Activated CD8-positive, alpha-beta memory T cell treated with anti-CD3 and anti-CD28 coated beads, Interleukin-2, amount 50 U/mL, for 48 hours (primary cell): ENCODE data around the gene ATP2A2.
A peak's percentile ranks its signal among the peaks of the same experiment; 100 is the strongest.
"Not testable (repeated sequence)": the region's sequence is repeated elsewhere in the genome, so short reads cannot be mapped to it uniquely, and the experiment has no call there.

Source experiments
- DNase-seq: peaks from one replicate; pipeline ENCODE4 v3.0.0-alpha.2; 2020

ATP2A2 gene

DNA sequence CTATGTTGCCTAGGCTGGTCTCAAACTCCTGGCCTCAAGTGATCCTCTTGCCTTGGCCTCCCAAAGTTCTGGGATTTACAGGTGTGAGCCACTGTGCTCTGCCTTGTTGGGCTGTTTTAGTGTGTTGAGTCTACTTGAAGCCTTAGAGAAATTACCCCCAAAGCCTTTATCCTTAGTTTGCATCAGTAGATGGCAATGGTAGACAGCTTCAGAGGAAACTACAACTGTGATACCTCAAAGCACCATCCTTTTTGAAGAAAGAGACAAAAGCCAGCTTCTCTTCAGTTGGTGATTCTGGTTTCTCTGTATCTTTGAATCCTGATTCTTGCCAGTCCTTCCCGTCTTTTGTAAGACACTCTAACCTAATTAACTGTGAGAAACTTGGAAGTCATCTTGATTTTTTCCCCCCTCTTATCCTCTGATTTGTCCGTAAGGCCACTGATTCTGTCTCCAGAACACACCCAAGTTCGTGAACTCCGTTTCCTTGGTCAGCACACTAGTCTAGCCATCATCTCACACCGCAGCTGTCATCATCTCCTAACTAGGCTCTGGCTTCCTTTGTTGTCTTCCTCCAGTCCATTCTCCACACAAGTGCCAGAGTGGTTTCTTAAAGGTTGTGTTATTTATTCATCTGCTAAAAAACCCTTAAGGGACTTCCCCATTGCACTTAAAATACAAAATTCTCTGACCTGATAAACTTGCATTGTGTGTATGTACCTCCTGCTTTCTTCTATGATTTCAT is 20.2 kb downstream of the ATP2A2 start:
- no peak for DNase-seq

DNA sequence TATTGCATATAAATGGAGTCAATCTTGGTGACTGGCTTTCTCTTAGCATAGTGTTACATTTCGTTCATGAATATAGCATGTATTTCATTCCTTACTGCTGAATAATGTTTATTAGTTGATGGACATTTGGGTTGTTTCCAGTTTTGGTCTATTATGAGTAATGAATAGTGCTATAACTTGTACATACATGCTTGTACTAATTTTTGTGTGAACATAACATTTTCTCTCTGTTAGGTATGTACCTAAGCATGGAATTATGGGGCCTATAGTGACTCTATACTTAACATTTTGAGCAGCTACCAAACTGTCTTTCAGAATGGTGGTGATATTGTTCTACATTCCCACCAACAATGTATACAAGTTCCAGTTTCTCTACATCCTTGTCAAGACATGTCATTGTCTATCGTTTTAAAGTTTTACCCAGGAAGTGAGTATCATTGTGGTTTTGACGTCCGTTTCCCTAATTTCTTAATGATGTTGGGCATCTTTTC is 23.1 kb downstream of the ATP2A2 start:
- no peak for DNase-seq

DNA sequence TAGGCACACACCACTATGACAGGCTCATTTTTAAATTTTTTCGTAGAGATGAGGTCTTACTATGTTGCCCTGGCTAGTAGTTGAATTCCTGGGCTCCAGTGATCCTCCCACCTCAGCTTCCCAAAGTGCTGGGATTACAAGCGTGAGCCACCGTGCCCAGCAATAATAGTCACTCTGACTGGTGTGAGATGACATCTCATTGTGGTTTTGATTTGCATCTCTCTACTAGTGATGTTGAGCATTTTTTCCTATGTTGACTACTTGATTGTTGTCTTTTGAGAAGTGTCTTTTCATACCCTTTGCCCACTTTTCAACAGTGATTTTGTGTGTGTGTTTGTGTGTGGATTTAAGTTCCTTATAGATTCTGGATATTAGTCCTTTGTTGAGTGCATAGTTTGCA is 26.3 kb downstream of the ATP2A2 start:
- no peak for DNase-seq

DNA sequence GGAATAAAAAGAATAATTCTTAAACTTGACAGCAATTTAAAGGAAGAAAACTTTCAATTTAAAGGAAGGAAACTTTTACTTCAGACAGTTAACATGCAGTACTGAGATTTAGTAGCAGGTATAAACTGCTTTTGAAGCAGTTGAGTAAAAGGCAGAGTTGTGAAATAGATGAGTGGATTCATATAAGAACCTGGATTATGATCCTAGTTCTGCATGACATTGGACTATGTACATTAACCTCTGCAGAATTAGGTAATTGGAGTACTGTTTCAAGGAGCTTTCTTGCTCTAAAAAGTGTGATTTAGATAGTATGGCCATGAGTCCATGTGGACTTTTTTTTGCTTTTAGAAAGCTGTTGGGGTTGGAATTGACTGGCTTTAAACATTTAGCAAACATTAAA is 29.7 kb downstream of the ATP2A2 start:
- DNase-seq = no peak

DNA sequence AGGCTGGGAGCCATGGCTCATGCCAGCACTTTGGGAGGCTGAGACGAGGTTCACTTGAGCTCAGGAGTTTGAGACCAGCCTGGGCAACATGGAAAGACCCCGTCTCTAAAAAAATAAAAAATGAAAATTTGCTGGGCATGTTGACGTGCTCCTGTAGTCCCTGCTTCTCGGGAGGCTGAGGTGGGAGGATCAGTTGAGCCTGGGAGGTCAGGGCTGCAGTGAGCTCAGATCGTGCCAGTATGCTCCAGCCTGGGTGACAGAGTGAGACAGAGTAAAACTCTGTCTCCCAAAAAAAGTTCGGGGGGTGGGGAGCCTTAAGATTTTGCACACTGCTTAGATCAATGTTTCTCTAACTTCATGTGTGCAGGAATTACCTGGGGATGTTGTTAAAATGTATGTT is 30.9 kb downstream of the ATP2A2 start:
- no peak for DNase-seq

DNA sequence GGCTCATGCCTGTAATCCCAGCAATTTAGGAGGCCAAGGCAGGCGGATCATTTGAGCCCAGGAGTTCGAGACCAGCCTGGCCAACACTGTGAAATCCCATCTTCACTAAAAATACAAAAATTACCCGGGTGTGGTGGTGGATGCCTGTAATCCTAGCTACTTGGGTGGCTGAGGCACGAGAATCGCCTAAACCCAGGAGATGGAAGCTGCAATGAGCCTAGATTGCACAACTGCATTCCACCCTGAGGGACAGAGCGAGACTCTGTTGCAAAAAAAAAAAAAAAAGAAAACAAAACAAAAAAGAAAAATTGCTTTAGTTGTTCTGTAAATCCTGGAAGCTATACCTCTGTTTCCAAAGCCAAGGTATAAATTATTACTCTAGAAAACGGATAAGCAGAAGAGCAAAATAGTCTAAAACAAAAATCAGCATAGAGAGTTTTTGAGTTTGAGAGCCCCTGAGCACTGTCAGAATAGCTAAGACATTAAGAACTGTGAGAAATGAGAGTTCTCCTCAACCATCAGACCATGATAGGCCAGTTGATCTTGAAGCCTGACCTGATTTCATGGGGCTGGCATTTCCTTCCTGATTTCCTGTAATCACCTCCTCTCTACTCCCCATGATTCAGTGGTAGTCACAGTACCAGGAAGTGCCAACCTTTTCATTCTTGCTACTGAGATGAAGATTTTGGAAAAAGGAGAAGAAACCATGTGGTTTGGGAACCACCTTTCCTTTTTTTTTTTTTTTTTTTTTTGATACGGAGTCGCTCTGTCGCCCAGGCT is 31.7 kb downstream of the ATP2A2 start:
- no peak for DNase-seq

DNA sequence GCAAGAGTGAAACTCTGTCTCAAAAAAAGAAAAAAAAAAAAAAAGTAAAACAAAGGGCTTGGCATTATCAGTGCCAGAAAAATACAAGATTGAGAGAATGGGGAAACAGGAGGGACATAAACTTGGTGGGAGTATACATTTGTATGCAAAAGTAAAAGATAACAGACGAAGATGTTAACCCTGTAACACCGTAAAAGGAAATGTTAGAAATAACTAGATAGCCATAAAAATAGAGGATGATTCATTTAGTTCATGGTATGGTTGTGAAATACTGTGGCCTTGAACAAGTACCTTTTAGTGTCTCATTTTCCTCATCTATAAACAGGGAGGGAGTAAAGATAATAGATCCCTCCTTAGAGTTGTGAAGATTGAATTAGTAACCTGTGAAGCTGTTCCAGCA is 33.3 kb downstream of the ATP2A2 start:
- DNase-seq = no peak

DNA sequence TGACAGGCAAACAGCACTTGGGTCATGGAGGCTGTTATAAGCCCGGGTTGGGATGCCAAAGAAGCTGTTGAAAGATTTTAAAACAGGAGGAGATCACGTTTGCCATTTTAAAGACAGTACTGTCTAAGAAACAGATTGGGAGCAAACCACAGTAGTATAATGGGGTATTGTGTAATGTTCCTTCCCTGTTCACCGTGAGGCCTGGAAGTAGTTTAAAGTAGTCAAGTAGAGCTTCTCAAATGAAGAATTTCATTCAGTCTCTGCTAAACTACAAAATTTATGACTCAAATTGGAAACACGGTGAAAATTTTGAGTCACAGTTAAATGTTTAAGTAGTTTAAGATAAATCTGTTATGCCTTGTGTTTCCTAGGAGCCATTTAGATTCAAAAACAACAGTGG is 35.8 kb downstream of the ATP2A2 start:
- no peak for DNase-seq

DNA sequence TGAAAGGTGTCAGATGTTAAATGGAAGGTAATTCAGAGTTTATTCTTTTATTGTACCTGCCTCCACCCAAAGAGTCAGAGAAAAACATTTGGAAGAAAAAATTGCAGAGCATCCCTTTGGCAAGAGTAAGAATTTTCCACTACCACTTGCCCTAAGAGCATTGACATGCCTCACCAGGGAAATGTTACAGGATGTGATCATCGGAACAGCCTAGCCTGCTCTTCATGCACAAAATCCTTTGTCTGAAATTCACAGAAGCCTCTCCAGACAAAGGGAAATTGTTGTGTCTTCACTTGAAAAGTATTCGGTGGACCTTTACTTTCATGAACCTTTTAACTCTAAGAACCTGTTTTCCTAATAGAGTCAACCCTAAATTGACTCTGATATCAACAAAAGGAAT is 36.9 kb downstream of the ATP2A2 start:
- no peak for DNase-seq

DNA sequence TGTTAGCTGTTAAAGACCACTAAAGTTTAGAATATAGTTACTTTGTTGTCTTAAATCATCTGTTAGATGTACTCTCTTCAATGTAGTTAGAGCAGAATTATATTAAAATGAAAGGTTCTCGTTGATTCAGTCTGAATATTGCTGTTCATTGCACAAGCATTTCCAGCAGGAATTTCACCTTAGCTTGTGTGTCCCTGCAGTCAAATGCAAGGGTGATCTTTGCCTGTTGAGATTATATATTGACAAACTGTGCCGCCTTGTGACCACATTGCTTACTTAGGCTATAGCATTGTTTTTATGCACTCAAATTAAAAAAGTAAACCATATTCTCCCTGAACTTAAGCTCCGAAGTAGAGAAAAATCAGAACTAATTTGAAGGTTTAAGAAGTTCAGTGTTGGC is 39.5 kb downstream of the ATP2A2 start:
- DNase-seq = no peak

DNA sequence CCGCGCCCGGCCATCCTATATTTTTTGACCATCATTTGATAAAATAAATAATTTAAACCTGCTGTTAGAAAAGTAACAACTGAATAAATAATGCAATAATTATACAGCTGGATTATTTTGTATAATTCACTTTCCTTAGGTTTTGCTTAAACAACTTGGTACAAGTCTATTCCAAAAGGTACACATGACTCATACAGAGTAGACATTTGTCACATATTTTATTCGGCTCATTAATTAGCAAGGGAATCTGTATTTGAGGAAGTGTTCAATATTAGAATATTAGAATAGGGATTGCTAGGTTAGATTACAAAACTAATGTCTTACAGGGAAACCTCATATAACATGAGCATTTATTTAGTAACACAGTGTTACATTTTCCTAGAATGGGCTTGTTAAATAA is 48.7 kb downstream of the ATP2A2 start:
- no peak for DNase-seq

DNA sequence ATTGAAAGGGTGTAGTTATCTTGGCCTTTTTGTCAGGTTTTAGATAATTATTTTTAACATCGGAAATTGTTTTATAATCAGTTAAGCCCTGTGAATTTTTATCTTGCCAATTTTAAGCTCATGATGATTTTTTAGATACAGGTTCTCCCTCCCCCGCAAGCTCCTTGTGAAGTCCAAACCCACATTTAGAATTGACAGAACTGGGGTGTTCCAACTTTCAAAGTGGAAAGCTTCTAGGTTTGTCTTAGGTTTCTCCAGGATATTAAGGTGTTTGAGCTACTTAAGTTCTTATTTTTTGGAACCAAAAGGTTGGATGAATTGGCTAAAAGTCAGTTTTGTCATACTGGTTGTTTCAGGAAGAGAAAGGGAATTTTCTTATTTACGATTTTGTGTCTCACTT is 49.1 kb downstream of the ATP2A2 start:
- DNase-seq = no peak

DNA sequence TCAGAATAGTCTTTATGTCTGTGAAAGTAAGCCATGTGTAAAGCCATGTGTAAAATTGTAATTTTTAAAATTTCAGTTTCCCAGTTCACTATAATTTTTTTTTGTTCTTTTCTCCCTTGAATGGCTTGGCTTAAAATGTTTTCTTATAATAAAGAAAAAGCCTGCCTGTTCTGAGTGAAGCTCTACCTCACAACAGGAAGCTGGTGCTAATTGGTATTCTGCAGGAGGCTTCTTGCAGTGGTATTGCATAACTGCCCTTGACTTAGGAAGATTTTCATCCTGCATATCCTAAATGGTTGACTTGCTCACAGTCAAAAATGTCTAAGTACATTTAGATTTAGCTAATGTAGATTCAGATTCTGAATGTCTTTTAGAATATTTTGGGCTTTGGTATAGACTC is 49.5 kb downstream of the ATP2A2 start:
- DNase-seq = no peak

DNA sequence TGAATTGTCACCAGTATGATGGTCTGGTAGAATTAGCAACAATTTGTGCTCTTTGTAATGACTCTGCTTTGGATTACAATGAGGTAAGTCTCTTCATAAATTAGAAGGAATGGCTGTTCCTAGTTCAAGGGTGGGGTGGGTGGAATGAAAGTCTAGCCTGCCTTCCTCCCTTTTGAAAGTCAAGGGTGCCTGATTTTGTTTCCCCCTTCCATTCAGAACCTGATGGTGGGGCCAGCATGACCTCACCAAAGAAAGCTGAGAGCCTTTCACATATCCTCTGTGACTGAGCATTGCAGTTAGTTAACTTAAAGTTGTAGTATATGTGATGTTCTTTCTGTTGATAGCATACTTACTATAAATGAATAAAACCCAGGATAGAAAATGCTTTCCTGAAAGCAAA is 52.2 kb downstream of the ATP2A2 start:
- no peak for DNase-seq

DNA sequence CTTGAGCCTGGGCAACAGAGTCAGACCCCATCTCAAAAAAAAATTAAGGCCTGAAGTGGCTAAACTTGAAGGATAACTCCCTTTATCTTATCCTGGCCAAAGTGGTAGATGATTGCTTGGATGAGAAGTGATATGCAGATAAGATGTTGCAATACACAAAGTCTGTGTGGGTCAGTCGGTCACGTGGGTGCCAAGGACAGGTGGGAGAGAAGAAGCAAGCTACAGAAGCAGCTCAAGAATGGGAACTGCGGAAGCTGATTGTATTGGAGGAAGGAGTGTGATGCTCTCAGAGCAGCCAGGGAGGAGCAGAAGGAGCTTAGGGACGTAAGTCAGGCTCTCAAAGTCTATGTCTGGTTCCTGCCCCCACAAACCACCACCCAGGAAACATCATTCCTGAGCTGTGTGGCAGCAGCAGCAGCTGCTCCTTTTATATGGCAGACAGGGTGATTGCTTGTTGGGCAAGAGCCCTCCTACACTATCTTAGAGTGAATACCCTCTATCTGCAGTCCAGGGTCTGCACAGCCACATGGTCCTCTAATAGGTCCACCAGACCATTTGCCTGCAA is 54.5 kb downstream of the ATP2A2 start:
- no peak for DNase-seq

DNA sequence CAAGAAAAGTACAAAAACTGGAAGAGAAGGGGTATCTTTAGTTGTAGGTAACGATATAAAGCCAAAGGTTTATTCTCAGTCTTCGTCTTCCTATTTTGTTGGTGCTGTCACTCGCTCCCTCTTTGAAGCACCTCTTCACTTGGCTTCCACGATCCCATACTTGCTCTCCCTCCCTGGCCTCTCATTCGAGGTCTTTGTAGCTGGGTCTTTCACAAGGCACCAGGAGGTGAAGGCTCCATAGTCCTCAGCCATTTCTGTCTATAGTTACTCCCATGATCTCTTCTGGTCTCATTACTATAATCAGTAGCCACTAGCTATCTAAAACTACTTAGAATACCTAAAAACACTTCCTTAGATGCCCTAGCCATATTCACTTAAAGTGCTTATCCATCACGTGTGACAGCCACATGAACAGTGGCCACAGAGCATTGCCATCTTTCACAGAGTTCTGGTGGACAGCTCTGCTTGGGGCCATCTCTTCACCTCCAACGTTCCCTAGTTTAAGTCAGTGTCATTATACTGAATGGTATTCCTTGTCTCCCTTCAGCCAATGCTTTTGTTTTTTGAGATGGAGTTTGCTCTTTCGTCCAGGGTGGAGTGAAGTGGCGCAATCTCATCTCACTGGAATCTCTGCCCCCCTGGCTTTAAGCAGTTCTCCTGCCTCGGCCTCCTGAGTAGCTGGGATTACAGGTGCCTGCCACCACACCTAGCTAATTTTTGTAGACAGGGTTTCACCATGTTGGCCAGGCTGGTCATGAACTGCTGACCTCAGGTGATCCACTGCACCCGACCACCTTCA is 57.1 kb downstream of the ATP2A2 start:
- DNase-seq = peak; percentile 28

DNA sequence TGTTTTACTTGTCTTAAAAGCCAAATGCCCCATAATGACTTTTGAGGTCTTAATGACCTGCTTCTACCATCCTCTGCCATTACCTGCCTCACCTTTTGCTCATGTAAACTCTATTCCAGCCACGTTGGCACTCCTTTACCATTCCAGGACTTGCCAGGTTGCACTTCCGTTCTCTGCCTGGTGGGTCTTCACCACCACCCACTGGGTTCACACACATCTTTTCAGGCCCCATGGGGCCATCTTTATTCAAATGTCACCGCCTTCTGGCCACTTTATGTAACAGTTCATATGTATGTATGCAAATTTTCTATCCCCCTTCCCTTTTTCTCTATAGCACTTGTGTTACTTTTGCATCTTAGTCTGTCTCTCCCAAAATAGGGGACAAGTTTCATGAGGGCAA is 57.7 kb downstream of the ATP2A2 start:
- no peak for DNase-seq

DNA sequence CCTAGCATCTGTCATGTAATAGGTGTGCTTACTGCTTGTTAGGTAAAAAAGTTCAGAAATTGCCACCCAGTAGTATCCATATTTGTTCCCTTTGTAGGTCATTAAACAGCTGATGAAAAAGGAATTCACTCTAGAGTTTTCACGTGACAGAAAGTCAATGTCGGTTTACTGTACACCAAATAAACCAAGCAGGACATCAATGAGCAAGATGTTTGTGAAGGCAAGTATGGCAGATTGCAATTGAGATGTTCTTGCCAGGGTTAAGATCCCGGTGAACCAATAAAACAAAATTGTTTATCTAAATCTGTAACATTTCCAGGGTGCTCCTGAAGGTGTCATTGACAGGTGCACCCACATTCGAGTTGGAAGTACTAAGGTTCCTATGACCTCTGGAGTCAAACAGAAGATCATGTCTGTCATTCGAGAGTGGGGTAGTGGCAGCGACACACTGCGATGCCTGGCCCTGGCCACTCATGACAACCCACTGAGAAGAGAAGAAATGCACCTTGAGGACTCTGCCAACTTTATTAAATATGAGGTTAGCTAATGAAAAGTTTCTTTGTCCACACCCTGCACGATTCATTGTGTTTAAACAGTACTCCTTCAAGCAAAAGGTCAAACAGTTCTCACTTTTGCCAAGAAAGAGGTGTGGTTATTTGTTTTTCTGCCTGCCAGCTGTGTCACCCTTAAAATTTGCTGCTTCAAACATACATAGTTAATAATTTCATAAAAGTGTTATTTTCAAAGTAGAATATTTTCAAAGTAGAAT is 58.3 kb downstream of the ATP2A2 start:
- DNase-seq = no peak

DNA sequence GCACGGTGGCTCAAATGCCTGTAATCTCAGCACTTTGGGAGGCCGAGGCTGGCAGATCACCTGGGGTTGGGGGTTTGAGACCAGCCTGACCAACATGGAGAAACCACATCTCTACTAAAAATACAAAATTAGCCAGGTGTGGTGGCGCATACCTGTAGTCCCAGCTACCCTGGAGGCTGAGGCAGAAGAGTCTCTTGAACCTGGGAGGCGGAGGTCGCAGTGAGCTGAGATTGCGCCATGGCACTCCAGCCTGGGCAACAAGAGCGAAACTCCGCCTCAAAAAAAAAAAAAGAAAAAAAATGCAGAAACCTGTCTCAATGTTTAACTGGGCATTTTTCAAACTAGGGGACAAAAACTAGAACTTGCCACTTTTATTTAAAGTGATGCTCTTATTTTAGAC is 59.2 kb downstream of the ATP2A2 start:
- DNase-seq = not testable (repeated sequence)

DNA sequence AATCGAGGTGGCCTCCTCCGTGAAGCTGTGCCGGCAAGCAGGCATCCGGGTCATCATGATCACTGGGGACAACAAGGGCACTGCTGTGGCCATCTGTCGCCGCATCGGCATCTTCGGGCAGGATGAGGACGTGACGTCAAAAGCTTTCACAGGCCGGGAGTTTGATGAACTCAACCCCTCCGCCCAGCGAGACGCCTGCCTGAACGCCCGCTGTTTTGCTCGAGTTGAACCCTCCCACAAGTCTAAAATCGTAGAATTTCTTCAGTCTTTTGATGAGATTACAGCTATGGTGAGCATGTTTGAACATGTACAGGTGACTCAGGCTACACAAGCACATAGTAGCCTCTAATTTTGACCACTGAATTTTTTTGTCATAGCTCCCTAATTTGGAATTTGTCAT is 59.7 kb downstream of the ATP2A2 start:
- DNase-seq = peak; percentile 36

DNA sequence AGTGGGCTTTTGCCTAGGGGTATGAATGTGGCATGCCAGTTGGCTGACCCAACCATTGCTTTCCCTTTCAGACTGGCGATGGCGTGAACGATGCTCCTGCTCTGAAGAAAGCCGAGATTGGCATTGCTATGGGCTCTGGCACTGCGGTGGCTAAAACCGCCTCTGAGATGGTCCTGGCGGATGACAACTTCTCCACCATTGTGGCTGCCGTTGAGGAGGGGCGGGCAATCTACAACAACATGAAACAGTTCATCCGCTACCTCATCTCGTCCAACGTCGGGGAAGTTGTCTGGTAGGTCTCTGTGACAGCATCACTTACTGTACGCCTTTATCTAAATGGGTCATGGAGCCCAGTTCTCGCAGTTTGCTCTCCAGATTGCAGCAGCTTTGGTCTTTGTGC is 61.1 kb downstream of the ATP2A2 start:
- peak; percentile 45 for DNase-seq

DNA sequence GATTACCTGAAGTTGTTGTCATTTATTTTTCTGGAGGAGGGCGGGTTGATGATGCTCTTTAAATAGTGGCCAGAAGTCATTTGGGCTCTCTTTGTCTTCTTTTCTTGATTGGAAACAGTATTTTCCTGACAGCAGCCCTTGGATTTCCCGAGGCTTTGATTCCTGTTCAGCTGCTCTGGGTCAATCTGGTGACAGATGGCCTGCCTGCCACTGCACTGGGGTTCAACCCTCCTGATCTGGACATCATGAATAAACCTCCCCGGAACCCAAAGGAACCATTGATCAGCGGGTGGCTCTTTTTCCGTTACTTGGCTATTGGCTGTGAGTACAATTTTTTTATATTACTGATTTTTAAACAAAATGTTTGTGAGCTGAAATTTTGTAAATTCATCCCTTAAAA is 62.1 kb downstream of the ATP2A2 start:
- DNase-seq = peak; percentile 15
